IPS-18a (cell line): ENCODE results near the gene SLC2A1.

Source experiments
- H3K27ac ChIP-seq: one replicate; pipeline ENCODE4 v1.5.1; 2013; ENCODE audit warnings: low read length
- H3K27me3 ChIP-seq: one replicate; pipeline ENCODE4 v1.6.1; 2013; ENCODE audit warnings: mild to moderate bottlenecking, low read length; ENCODE audit not compliant: control insufficient read depth, insufficient read depth
- H3K36me3 ChIP-seq: one replicate; pipeline ENCODE4 v1.6.1; 2013; ENCODE audit warnings: low read depth, low read length; ENCODE audit not compliant: control insufficient read depth
- H3K4me1 ChIP-seq: one replicate; pipeline ENCODE4 v1.6.1; 2013; ENCODE audit warnings: low read depth, low read length; ENCODE audit not compliant: control insufficient read depth
- H3K4me3 ChIP-seq: one replicate; pipeline ENCODE4 v1.5.1; 2013; ENCODE audit warnings: low read length
- H3K9ac ChIP-seq: one replicate; pipeline ENCODE4 v1.6.1; 2013; ENCODE audit warnings: mild to moderate bottlenecking, low read length, moderate library complexity
- H3K9me3 ChIP-seq: one replicate; pipeline ENCODE4 v1.6.1; 2013; ENCODE audit warnings: low read depth, low read length; ENCODE audit not compliant: control insufficient read depth

The SLC2A1 gene

GRCh38 chr1:42955311-42956063 lies 3.2 kb downstream of the SLC2A1 start:
- Histone ChIP-seq H3K9me3 (no peaks in the 10 kb centered on the region), H3K9ac (no peak overlapping the region), H3K4me1 (peaks cover 27% of the 10 kb centered on the region), H3K27me3 (no peaks in the 10 kb centered on the region), H3K36me3 (peaks cover 46% of the 10 kb centered on the region), H3K4me3 (peak overlapping the region; percentile 12), H3K27ac (no peak overlapping the region)

DNA sequence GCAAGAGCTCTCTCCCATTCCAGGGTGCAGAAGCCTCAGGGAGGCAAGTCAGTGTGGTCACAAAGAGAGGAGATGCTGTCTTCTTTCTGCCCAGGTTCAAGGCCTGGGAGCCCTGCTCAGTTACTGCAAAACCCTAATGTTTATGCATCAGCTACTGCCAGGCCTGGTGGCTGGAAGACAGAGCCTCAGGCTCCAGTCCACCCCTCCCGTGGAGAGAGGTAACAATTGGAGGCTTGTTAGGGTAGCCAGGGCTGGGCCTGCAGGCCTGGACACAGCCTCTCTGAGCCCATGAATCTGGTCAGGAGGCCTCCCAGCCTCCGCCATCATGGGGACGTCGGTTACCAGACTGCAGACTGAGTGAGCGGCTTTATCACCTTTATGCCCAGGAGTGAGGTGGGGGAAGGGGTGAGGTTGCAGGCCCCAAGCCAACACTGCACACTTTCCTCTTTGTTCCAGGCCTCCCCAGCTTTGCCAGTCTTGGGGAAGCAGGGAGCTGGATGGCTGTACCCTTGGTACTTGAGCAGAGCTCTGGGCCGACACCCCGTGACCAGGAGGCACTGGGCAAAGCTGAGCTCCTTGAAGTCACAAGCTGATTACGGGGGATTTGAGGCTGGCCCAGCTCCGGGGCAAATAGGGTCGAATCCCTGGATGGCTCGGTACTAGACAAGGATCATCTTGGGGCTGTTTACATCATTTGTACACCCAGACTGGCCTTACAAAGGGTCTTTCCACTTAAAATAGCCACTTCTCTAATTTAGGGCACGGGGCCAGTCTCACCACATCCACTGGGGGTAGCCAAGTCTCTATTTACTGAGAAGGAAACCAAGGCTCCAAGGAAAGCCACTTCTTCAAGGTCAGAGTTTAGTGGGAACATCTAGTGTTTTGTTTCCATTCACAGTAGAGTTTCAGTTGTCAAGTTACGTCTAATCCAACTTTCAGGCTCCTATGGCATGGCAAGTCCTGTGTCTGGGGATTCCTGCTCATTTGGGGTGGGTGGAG lies 5.2 kb downstream of the SLC2A1 start:
- Histone ChIP-seq H3K9me3 (no peaks in the 10 kb centered on the region), H3K4me3 (no peak overlapping the region), H3K27me3 (no peaks in the 10 kb centered on the region), H3K9ac (no peak overlapping the region), H3K4me1 (peaks cover 44% of the 10 kb centered on the region), H3K27ac (no peak overlapping the region), H3K36me3 (peaks cover 46% of the 10 kb centered on the region)

DNA sequence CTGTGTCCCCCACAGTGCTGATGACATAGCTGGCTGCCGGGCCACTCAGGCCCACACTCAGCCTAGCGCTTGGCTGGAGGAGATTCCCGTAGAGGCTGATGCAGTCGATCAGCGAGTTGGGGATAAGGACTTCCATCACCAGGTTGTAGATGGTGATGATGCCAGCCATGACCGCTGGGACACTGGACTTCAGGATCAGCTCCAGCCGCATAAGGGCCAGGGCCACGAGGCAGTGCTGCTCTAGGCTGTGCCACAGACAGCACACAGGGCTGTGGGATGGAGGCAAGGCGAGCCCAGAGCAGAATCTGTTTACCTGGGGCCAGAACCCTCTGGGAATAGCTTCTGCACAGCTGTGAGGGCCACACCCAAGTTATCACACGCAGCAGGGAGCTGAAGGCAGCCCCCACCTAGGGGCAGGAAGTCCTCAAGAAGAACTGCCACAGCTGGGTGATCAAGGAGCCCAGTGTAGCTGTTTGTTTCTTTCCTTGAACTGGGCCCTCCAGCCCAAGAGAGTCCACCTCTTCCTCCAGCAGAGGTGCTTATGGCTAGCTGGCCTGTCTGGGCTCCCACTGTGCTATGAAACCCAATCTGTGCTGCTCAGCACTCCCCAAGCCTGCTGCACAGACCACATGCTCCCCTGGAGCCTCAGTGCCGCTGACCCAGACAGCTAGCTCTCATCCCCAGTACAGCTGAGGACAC lies 6.2 kb downstream of the SLC2A1 start:
- no peak overlapping the region for H3K9ac ChIP-seq
- H3K9me3 ChIP-seq: no peaks in the 10 kb centered on the region
- no peak overlapping the region for H3K27ac ChIP-seq
- no peaks in the 10 kb centered on the region for H3K27me3 ChIP-seq
- H3K36me3 ChIP-seq: peaks cover 54% of the 10 kb centered on the region
- peaks cover 53% of the 10 kb centered on the region for H3K4me1 ChIP-seq
- no peak overlapping the region for H3K4me3 ChIP-seq

- Histone ChIP-seq H3K9me3 (no peaks in the 10 kb centered on the region), H3K27ac (no peak overlapping the region), H3K36me3 (peaks cover 57% of the 10 kb centered on the region), H3K9ac (no peak overlapping the region), H3K4me1 (peaks cover 53% of the 10 kb centered on the region), H3K27me3 (no peaks in the 10 kb centered on the region), H3K4me3 (no peak overlapping the region)
Measured at GRCh38 chr1:42951588-42951987, 7.1 kb downstream of the SLC2A1 start.

DNA sequence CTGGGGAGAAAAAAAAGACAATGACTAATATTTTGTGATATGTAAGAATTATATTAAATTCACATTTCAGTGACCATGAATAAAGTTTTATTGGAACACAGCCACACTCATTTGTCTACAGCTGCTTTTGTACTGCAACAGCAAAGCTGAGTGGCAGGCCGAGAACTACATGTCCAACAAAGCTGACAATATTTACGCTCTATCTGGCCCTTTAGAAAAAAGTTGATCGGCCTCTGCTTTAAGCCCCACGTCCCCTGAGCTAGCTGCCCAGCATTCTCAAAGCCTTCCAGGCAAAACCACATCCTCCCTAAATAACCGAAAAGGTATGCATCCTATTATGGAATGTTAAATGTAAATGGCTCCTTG lies 8.6 kb downstream of the SLC2A1 start:
- no peaks in the 10 kb centered on the region for H3K9me3 ChIP-seq
- peaks cover 48% of the 10 kb centered on the region for H3K36me3 ChIP-seq
- no peak overlapping the region for H3K9ac ChIP-seq
- no peak overlapping the region for H3K27ac ChIP-seq
- no peak overlapping the region for H3K4me3 ChIP-seq
- H3K4me1 ChIP-seq: peaks cover 43% of the 10 kb centered on the region
- H3K27me3 ChIP-seq: no peaks in the 10 kb centered on the region

DNA sequence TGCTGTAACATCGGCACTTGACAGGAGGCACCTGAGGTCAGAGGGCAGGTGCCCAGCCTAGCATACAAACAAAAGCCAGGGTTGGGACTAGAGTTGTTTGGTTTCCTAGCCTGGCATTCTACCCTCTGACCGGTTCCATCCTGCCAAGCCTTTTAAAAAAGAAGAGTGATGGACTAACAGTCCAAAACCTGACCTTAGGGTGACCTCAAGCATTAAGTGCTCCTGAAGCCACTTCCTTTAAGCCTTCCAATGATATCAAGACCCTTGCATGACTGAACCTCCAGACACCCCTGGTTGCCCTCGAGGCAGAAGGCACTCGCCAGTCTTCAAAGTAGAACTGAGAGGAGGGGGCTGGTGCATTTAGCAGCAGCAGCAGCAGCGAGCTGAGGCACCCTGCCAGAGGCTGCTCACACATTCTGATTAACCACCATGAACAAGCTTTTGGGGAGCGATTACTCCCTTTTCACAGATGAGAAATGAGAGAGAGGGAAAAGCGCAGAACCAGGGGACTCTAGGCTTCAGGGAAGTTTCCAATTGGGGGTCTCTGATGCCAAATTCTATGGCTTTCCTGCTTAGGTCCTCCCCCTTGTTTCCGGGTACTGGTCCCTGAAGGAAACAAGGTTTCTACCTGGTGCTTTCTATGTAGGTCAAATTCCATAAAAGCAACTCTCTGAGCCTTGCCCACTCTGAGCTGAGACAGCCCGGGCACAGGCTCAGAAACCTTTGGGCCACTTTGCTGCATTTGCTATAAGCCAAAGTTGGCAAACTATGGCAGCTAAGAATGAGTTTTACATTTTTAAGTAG lies 9.2 kb downstream of the SLC2A1 start:
- Histone ChIP-seq H3K9me3 (no peaks in the 10 kb centered on the region), H3K36me3 (peaks cover 42% of the 10 kb centered on the region), H3K4me3 (no peak overlapping the region), H3K4me1 (peaks cover 44% of the 10 kb centered on the region), H3K27me3 (no peaks in the 10 kb centered on the region), H3K9ac (no peak overlapping the region), H3K27ac (no peak overlapping the region)

GRCh38 chr1:42947965-42948732 lies 10.5 kb downstream of the SLC2A1 start:
- Histone ChIP-seq H3K27me3 (no peaks in the 10 kb centered on the region), H3K36me3 (peaks cover 41% of the 10 kb centered on the region), H3K27ac (no peak overlapping the region), H3K4me3 (no peak overlapping the region), H3K9ac (no peak overlapping the region), H3K9me3 (no peaks in the 10 kb centered on the region), H3K4me1 (peaks cover 38% of the 10 kb centered on the region)

DNA sequence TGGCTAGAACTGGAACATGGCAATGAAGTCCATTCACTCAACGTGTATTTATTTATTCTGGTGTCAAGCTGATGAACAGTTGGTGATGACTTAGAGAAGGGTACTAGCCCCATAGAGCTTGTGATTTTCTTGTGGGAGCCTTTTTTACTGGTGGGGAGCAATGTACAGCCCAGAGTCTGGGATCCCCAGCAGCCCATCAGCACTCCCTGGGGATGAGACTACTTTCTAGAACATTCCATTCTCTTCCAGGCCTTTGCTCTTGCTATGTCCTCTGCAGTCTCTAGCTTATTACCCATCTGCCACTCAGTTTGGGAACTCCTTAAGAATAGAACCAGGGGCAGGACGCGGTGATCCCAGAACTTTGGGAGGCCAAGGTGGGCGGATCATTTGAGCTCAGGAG lies 11.6 kb downstream of the SLC2A1 start:
- peaks cover 33% of the 10 kb centered on the region for H3K4me1 ChIP-seq
- H3K36me3 ChIP-seq: peaks cover 42% of the 10 kb centered on the region
- H3K27me3 ChIP-seq: no peaks in the 10 kb centered on the region
- H3K27ac ChIP-seq: no peak overlapping the region
- no peak overlapping the region for H3K9ac ChIP-seq
- H3K4me3 ChIP-seq: no peak overlapping the region
- no peaks in the 10 kb centered on the region for H3K9me3 ChIP-seq

DNA sequence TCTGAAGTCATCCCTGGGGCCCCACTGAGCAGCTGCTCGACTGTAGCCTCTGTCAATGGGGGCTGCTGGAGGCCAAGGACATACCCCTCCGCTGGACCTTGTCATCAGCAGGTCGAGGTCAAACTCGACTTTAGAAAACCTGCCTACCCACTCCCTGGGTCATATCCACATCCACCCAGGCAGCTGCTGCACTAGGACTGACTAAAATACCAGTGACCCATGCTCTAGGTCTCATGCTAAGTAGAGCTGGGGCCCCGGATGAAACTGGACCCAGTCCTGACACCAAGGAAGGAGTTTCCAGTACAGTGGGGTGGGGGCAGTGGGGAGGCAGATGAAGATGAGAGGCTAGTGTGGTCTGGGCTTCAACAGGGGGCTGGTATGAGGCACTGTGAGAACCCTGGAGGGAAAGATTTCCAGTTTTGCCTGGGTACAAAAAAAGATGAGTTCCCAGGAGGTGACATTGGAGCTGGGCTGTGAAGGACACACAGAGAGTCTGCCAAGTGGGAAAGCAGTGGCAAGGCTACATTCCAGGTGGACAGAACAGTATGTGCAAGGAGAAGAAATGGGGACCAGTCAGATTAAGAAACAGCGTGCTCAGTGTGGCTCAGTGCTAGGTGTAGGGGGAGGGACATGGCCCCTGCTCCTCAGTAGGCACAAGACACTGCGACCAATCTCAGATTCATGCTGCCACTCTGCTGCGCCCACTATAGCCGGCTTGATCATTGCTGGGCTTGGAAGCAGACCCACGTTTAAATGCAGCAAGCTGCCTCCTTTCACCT lies 12.4 kb downstream of the SLC2A1 start:
- Histone ChIP-seq H3K36me3 (peaks cover 42% of the 10 kb centered on the region), H3K4me1 (peaks cover 33% of the 10 kb centered on the region), H3K27me3 (no peaks in the 10 kb centered on the region), H3K9ac (no peak overlapping the region), H3K9me3 (no peaks in the 10 kb centered on the region), H3K27ac (no peak overlapping the region), H3K4me3 (no peak overlapping the region)

DNA sequence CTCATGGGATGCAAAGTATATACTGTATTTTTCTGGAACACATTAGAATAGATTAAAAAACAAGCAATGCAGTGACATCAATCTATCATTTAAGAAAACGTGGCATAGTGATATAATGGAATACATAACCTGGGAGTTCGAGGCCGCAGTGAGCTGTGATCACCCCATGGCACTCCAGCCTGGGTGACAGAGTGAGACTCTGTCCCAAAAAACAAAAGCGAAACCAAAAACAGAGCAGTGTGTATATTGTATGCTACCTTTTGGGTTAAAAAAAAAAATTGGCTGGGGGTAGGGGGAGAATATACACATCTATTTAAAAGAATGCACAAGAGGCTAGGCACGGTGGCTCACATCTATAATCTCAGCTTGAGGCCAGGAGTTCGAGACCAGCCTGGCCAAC lies 13.5 kb downstream of the SLC2A1 start:
- Histone ChIP-seq H3K27ac (no peak overlapping the region), H3K36me3 (peaks cover 46% of the 10 kb centered on the region), H3K4me3 (no peak overlapping the region), H3K27me3 (no peaks in the 10 kb centered on the region), H3K9me3 (no peaks in the 10 kb centered on the region), H3K4me1 (peaks cover 26% of the 10 kb centered on the region), H3K9ac (no peak overlapping the region)
